ENCODE results near the gene FBXL3.

The FBXL3 gene

DNA sequence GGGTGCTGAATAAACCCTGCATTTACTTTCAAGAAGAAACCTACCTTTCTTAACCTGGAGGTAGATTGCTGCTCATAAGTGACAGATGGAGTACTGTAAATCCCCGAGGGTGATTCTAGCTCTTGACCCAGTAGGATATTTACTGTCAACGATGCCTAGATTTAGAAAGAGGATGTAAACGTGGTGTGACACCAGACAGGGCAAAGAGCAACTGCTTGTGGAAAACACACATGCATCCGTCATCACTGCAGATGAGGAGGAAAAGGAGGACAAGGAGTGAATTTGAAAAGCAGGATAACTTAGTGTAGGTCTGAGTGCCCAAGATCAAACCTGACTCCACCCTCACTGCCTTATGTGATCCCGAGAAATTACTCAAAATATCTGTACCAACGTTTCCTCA, 44.9 kb downstream of the FBXL3 start:
- H3K27ac ChIP-seq: no peak overlapping the region
- no peak for TF ChIP-seq CTCF (conservative IDR thresholded peaks at IDR 0.05)

- no peak overlapping the region for H3K27ac ChIP-seq
- TF ChIP-seq CTCF (conservative IDR thresholded peaks at IDR 0.05): peak; percentile 98
These were observed 46.8 kb downstream of the FBXL3 start for GRCh38 chr13:76980075-76980718.

DNA sequence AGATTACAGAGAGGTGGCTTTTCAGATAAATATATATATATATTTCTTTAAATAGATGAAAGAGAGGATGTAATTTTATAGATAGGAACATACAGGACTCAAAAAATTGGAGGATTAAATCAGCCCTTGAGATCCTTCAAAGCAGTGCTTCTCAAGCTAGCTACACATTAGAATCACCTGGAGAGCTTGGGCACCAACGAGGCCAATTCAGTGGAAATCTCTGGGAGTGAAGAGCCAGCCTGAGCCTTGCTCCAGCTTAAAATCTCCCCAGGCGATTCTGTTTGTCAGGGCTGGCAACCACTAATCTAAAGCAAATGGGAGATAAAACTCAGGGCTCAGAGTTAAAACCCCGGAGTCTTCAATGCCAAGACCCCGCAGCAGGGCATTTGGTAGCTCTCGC, 50.0 kb downstream of the FBXL3 start:
- no peak overlapping the region for H3K27ac ChIP-seq
- no peak for TF ChIP-seq CTCF (conservative IDR thresholded peaks at IDR 0.05)

GRCh38 chr13:76976490-76976889, 50.5 kb downstream of the FBXL3 start:
- no peak for TF ChIP-seq CTCF (conservative IDR thresholded peaks at IDR 0.05)
- no peak overlapping the region for H3K27ac ChIP-seq

DNA sequence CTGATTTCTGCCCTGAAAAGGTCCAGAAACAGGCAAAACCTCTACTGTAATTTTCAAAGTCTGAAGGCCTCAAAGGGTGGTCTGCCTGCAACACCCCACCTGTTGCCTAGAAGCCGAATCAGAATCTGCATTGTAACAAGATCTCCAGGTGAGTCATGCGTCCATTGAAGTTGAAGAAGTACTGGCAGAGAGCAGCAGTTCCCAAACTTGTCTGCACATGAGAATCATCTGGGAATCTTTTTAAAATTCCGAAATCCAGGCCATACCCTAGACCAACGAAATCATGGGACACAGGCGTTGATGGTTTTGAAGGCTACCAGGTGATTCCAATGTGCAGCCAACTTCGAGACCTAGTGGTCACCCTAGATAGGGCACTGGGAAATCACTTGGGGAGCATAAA, 51.1 kb downstream of the FBXL3 start:
- no peak for TF ChIP-seq CTCF (conservative IDR thresholded peaks at IDR 0.05)
- H3K27ac ChIP-seq: no peak overlapping the region

DNA sequence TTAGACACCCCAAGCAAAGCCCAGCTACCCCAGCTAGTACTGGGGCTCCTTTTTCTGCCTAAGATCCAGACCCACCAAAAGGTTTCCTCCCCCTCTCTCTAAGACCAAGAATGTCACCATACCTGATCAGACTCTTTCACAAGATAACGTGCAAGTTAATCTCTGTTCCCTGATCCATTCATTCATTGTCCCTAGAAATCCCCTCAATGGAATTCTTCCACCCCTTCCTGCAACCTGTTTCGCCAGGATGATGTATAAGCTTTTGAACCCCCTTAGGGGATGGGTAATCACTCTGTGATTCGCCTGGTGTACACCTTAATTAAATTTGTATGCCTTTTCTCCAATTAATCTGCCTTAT, 52.4 kb downstream of the FBXL3 start:
- H3K27ac ChIP-seq: no peak overlapping the region
- no peak for TF ChIP-seq CTCF (conservative IDR thresholded peaks at IDR 0.05)

DNA sequence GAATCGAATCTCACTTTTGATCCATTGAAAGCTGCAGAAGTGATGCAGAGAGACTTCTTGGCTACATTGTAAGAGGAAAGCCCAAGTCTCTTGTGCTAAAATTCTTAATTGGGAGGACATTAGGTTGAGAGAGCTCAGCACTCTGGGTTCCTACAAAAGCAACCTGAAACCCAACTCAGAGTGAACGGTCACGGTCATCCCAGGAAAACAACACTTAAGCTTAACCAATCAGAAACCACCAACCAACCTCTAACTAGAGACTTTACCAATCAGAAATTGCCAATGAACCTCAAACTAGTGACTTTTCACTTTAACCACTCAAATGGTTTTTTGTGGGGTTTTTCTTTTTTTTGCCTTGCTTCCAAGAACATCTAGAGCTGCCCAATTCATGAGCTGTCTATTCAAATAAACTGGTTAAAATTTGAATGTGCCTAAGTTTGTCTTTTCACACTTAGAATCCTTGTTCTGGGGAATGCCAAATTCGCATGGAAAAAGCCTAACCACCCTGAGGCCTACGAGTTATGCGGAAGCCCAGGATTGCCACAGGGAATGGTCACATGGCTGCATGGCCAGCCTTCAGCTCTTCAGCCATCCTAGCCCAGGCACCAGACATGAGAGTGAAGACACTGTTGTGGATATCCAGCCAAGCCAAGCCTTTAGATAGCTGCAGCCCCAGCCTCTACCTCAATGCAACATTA, 52.9 kb downstream of the FBXL3 start:
- H3K27ac ChIP-seq: no peak overlapping the region
- no peak for TF ChIP-seq CTCF (conservative IDR thresholded peaks at IDR 0.05)
